Breast epithelium (tissue), 4 donors: ENCODE measurements around the gene PCK2. TPM values are rescaled to one million over a fixed set of nuclear protein-coding genes. Genes with fewer than 3 reads are reported as not detected.
"Not testable (repeated sequence)": the region's sequence is repeated elsewhere in the genome, so short reads cannot be mapped to it uniquely, and the experiment has no call there.

ENCODE experiments used
- DNase-seq, 2 donors: peaks; one replicate each; pipeline ENCODE4 v3.0.0-alpha.2; 2019; ENCODE audit warnings: low spot score in 2 of 2
- H3K27ac ChIP-seq, 2 donors: fragments of 200-600 bp; sonication (generic) in 1 of 2; one replicate each; pipeline ENCODE4 v1.5.1; 2016 to 2019; ENCODE audit warnings: mild to moderate bottlenecking in 1 of 2
- H3K27me3 ChIP-seq, 2 donors: fragments of 200-600 bp; sonication (generic) in 1 of 2; one replicate each; pipeline versions ENCODE4 v1.5.1 to v1.6.0; 2017 to 2019; ENCODE audit warnings: control low read depth in 1 of 2, mild to moderate bottlenecking in 1 of 2
- H3K36me3 ChIP-seq: fragments of 200-600 bp; one replicate; pipeline ENCODE4 v1.5.1; 2019
- H3K4me1 ChIP-seq, 2 donors: fragments of 200-600 bp; sonication (generic); one replicate each; pipeline ENCODE4 v1.5.1; 2016 to 2019; ENCODE audit warnings: control low read depth in 1 of 2
- H3K4me3 ChIP-seq, 3 donors: fragments of 200-600 bp; sonication (generic); 1 replicate in 2 of 3; 2 replicates in 1 of 3; pipeline ENCODE4 v1.5.1; 2016 to 2019; ENCODE audit warnings: mild to moderate bottlenecking in 3 of 3, moderate library complexity in 2 of 3
- H3K9me3 ChIP-seq, 2 donors: fragments of 200-600 bp; sonication (generic) in 1 of 2; one replicate each; pipeline ENCODE4 v1.5.1; 2016 to 2019; ENCODE audit warnings: control low read depth in 1 of 2
- CTCF ChIP-seq, 3 donors: fragments of 450-650 bp; IDR thresholded peaks; one replicate each; pipeline ENCODE4 v1.5.1; 2016 to 2017; ENCODE audit warnings: antibody characterized with exemption in 3 of 3, mild to moderate bottlenecking in 3 of 3, moderate library complexity in 3 of 3
- POLR2A ChIP-seq: fragments of 450-650 bp; IDR thresholded peaks from one replicate; pipeline ENCODE4 v1.6.1; 2016; ENCODE audit warnings: antibody characterized with exemption, mild to moderate bottlenecking, moderate library complexity
- POLR2AphosphoS5 ChIP-seq, 3 donors: sonication (generic); formaldehyde crosslinking; IDR thresholded peaks; one replicate each; pipeline ENCODE4 v1.6.1; 2017; ENCODE audit warnings: antibody characterized with exemption in 3 of 3
- intact Hi-C: fragments of 100-400 bp; cut with DNase I; formaldehyde crosslinking; loops from one replicate; pipeline ENCODE4 v1.15.1; 2023; ENCODE audit warnings: low total_unique reads
- total RNA-seq, 3 donors: library from RNA; depleted of rRNA; stranded (reverse); fragments of >200 nt; gene quantifications; one replicate each; pipeline ENCODE4 v1.1.0, GENCODE V29; 2016

PCK2 gene
- total RNA-seq, 3 donors from 2014 or later: 20.5 to 51.5 (median 24.3) TPM

DNA sequence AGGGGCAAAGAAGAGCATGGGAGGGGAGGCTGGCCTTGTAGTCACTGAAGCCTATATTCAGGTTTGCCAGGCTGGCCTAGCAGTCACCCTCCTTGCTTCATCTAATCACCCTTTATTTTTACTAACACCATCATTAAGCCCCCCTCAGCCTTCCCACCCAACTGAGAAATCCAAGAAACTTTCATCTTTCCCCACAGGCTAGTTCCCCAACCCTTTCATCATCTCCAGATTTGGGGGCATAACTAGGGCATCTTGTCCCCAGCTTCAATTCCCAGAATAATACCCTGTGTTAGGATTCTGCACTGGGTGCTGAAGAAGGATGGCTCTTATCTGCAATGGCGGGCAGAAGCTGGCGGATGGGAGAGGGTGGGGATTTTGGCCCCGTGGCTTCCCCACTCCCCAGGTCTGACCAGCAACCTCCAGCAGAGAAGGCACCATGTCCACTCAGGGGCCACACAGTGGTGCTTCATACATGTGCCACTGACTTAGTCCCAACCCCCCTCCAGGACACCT, 6.9 kb downstream of the PCK2 start:
- Histone ChIP-seq H3K9me3 (no peaks in the 10 kb centered on the region), H3K36me3 (no peaks in the 10 kb centered on the region), H3K27me3 (no peaks in the 10 kb centered on the region), H3K4me1 (no peaks in the 10 kb centered on the region), H3K4me3 (no peak overlapping the region), H3K27ac (no peak overlapping the region)
- no peak for TF ChIP-seq CTCF (IDR thresholded peaks at IDR 0.05)
- no peak for TF ChIP-seq POLR2A
- no peak for TF ChIP-seq POLR2AphosphoS5 (IDR thresholded peaks at IDR 0.05)
- no peak for DNase-seq
- intact Hi-C loops: no loop called here

- Histone ChIP-seq H3K27me3 (no peaks in the 10 kb centered on the region), H3K9me3 (no peaks in the 10 kb centered on the region), H3K4me1 (no peaks in the 10 kb centered on the region), H3K36me3 (no peaks in the 10 kb centered on the region), H3K4me3 (no peak overlapping the region), H3K27ac (no peak overlapping the region)
- TF ChIP-seq POLR2A (no peak), CTCF (IDR thresholded peaks at IDR 0.05) (no peak), POLR2AphosphoS5 (IDR thresholded peaks at IDR 0.05) (no peak)
- DNase-seq: no peak
- intact Hi-C loops: no loop called here
Observed at GRCh38 chr14:24102357-24103048, 8.4 kb downstream of the PCK2 start.

GRCh38 chr14:24103451-24103850, 9.3 kb downstream of the PCK2 start:
- no peak for DNase-seq
- Histone ChIP-seq H3K9me3 (no peaks in the 10 kb centered on the region), H3K27me3 (no peaks in the 10 kb centered on the region), H3K4me3 (no peak overlapping the region), H3K36me3 (no peaks in the 10 kb centered on the region), H3K4me1 (no peaks in the 10 kb centered on the region), H3K27ac (no peak overlapping the region)
- no peak for TF ChIP-seq POLR2A
- no peak for TF ChIP-seq CTCF (IDR thresholded peaks at IDR 0.05)
- no peak for TF ChIP-seq POLR2AphosphoS5 (IDR thresholded peaks at IDR 0.05)
- intact Hi-C loops: no loop called here

DNA sequence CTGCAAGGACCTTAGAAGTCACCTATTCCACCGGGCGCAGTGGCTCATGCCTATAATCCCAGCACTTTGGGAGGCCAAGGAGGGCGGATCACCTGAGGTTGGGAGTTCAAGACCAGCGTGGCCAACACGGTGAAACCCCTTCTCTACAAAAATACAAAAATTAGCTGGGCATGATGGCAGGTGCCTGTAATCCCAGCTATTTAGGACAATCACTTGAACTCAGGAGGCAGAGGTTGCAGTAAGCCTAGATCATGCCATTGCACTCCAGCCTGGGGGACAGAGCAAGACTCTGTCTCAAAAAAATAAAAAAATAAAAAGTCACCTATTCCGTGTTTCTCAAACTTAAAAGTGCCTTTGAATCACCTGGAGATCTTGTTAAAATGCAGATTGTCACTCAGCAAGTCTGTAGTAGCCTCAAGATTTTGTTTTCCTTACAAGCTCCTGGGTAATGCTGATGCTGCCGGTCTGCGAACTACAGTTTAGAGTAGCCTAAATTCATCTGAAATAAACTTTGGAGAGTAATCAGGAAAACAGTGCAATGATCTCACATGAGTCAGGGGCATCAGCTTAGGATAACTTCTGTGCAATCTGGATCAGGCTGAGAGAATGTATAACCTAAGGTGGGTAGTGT, 11.6 kb downstream of the PCK2 start:
- intact Hi-C loops, H3K36me3 ChIP-seq, H3K27ac ChIP-seq, H3K9me3 ChIP-seq, H3K27me3 ChIP-seq, H3K4me1 ChIP-seq, H3K4me3 ChIP-seq, DNase-seq: not testable (repeated sequence)

GRCh38 chr14:24106672-24107271, 12.7 kb downstream of the PCK2 start:
- Histone ChIP-seq H3K9me3 (no peaks in the 10 kb centered on the region), H3K4me1 (peaks cover 0 to 4% of the 10 kb centered on the region in 2 donors), H3K27me3 (no peaks in the 10 kb centered on the region), H3K27ac (no peak overlapping the region), H3K36me3 (no peaks in the 10 kb centered on the region), H3K4me3 (no peak overlapping the region)
- intact Hi-C loops: no loop called here
- TF ChIP-seq CTCF (IDR thresholded peaks at IDR 0.05) (no peak), POLR2AphosphoS5 (IDR thresholded peaks at IDR 0.05) (no peak), POLR2A (no peak)
- no peak for DNase-seq
